PC-3 (cell line): ENCODE data around the gene GDNF. TPM values are rescaled to one million over a fixed set of nuclear protein-coding genes. Genes with fewer than 3 reads are reported as not detected.

Experiments used
- ATAC-seq: fragments of 200-7000 bp; cut with Tn5 transposase; 2 replicates; pipeline ENCODE4 v1.9.1; 2020; ENCODE audit warnings: mild to moderate bottlenecking, moderate library complexity
- BruUV-seq: library from RNA; stranded (reverse); fragments of 400-500 nt; replicated peaks from 2 replicates; lab custom pipeline; 2021; lab: Mats Ljungman, UMichigan
- CTCF ChIA-PET: fragments of 300-600 bp; sonication (Branson Sonifier 250); formaldehyde crosslinking; loops from one replicate; lab custom pipeline; 2022; ENCODE audit warnings: antibody characterized with exemption; lab: Charles Lee
- POLR2A ChIA-PET: fragments of 300-600 bp; sonication (Branson Sonifier 250); formaldehyde crosslinking; loops from one replicate; lab custom pipeline; 2022; ENCODE audit warnings: antibody characterized with exemption; ENCODE audit not compliant: unreplicated experiment; lab: Charles Lee
- DNase-seq: peaks from one replicate; pipeline ENCODE4 v3.0.0-alpha.2; 2015
- H2AFZ ChIP-seq: fragments of 300-600 bp; sonication (generic); 2 replicates; pipeline ENCODE4 v1.6.0; 2016; ENCODE audit warnings: antibody characterized with exemption, low read length
- H3F3A ChIP-seq: fragments of 300-600 bp; sonication (generic); one replicate; pipeline ENCODE4 v1.6.0; 2017; ENCODE audit warnings: antibody characterized with exemption, low read length, control low read depth, mild to moderate bottlenecking; ENCODE audit not compliant: unreplicated experiment
- H3K27ac ChIP-seq: fragments of 300-600 bp; sonication (generic); 2 replicates; pipeline ENCODE4 v1.5.1; 2016; ENCODE audit warnings: mild to moderate bottlenecking, low read length
- H3K27me3 ChIP-seq: fragments of 300-600 bp; sonication (generic); 2 replicates; pipeline ENCODE4 v1.6.1; 2016; ENCODE audit warnings: low read length, mixed read lengths
- H3K36me3 ChIP-seq: fragments of 300-600 bp; sonication (generic); 2 replicates; pipeline ENCODE4 v1.6.1; 2016; ENCODE audit warnings: low read depth, mixed run types, low read length, mixed read lengths
- H3K4me1 ChIP-seq: fragments of 300-600 bp; sonication (generic); 2 replicates; pipeline ENCODE4 v1.5.1; 2016; ENCODE audit warnings: low read length; ENCODE audit not compliant: insufficient read depth
- H3K4me2 ChIP-seq: fragments of 300-600 bp; sonication (generic); 2 replicates; pipeline ENCODE4 v1.6.0; 2016; ENCODE audit warnings: low read length
- H3K4me3 ChIP-seq: fragments of 300-600 bp; sonication (generic); 2 replicates; pipeline ENCODE4 v1.5.1; 2016; ENCODE audit warnings: mild to moderate bottlenecking, low read length, mixed read lengths
- H3K79me2 ChIP-seq: fragments of 300-600 bp; sonication (generic); 2 replicates; pipeline ENCODE4 v1.6.1; 2017; ENCODE audit warnings: low read length, mixed read lengths
- H3K9ac ChIP-seq: fragments of 300-600 bp; sonication (generic); 2 replicates; pipeline ENCODE4 v1.6.0; 2016; ENCODE audit warnings: mild to moderate bottlenecking, low read length
- H3K9me2 ChIP-seq: fragments of 300-600 bp; sonication (generic); replicated peaks from 2 replicates; pipeline ENCODE4 v1.6.1; 2016; ENCODE audit warnings: mixed run types, low read length, mixed read lengths
- H3K9me3 ChIP-seq: fragments of 300-600 bp; sonication (generic); 2 replicates; pipeline ENCODE4 v1.6.1; 2016; ENCODE audit warnings: low read length, mixed read lengths
- H4K20me1 ChIP-seq: fragments of 300-600 bp; sonication (generic); 2 replicates; pipeline ENCODE4 v1.6.1; 2016; ENCODE audit warnings: low read length, mixed read lengths
- EZH2 ChIP-seq: fragments of 300-600 bp; sonication (generic); IDR thresholded peaks from one replicate; pipeline ENCODE4 v1.6.1; 2017; ENCODE audit warnings: antibody characterized with exemption, mild to moderate bottlenecking, low read length; ENCODE audit not compliant: unreplicated experiment
- EZH2phosphoT487 ChIP-seq: fragments of 300-600 bp; sonication (generic); IDR thresholded peaks from 2 replicates; pipeline ENCODE4 v1.6.1; 2018; ENCODE audit warnings: mild to moderate bottlenecking, antibody characterized with exemption, low read length, borderline replicate concordance
- intact Hi-C: fragments of 100-400 bp; cut with micrococcal nuclease; formaldehyde crosslinking; loops from 2 replicates; pipeline ENCODE4 v1.9.0; 2023
- total RNA-seq: library from RNA; depleted of rRNA; stranded (reverse); fragments of >200 nt; gene quantifications from 2 replicates; pipeline ENCODE4 v1.2.3, GENCODE V29; 2014
- TF ChIP-seq, protein P1 (sequence below): fragments of 300-600 bp; sonication (generic); conservative IDR thresholded peaks from 2 replicates; pipeline ENCODE4 v1.5.1; 2017; ENCODE audit warnings: antibody characterized with exemption, low read depth, mild to moderate bottlenecking, low read length

GDNF gene
- total RNA-seq, 1 experiment from 2014 or later, result not detected

- Histone ChIP-seq H3K36me3 (no peaks in the 10 kb centered on the region), H2AFZ (peak overlapping the region; percentile 80), H4K20me1 (no peaks in the 10 kb centered on the region), H3K9me2 (no peaks in the 10 kb centered on the region), H3K27ac (no peak overlapping the region), H3K9me3 (no peaks in the 10 kb centered on the region), H3K4me1 (peaks cover 19% of the 10 kb centered on the region), H3K79me2 (no peaks in the 10 kb centered on the region), H3K9ac (no peak overlapping the region), H3K4me2 (peak overlapping the region; percentile 95), H3K27me3 (peaks cover 78% of the 10 kb centered on the region), H3K4me3 (peak overlapping the region; percentile 70), H3F3A (no peaks in the 10 kb centered on the region)
- DNase-seq (peak; percentile 40), ATAC-seq (peak; percentile 8; the same call in 1 of the 2 replicates)
- CTCF ChIA-PET, result interaction anchor here (0.6 kb wide), 1 partner anchor 114 kb away, joined by 3 read pairs; no protein-coding TSS in a partner anchor
- POLR2A ChIA-PET, result no interaction called here
- BruUV-seq, result no TSS peak
- TF ChIP-seq EZH2phosphoT487, result no peak
- TF ChIP-seq, protein P1, sequence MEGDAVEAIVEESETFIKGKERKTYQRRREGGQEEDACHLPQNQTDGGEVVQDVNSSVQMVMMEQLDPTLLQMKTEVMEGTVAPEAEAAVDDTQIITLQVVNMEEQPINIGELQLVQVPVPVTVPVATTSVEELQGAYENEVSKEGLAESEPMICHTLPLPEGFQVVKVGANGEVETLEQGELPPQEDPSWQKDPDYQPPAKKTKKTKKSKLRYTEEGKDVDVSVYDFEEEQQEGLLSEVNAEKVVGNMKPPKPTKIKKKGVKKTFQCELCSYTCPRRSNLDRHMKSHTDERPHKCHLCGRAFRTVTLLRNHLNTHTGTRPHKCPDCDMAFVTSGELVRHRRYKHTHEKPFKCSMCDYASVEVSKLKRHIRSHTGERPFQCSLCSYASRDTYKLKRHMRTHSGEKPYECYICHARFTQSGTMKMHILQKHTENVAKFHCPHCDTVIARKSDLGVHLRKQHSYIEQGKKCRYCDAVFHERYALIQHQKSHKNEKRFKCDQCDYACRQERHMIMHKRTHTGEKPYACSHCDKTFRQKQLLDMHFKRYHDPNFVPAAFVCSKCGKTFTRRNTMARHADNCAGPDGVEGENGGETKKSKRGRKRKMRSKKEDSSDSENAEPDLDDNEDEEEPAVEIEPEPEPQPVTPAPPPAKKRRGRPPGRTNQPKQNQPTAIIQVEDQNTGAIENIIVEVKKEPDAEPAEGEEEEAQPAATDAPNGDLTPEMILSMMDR, result peak; percentile 30; the same call in 1 of the 2 replicates
- intact Hi-C loops, result no loop called here
Measured at GRCh38 chr5:37838152-37838932, 1.5 kb downstream of the GDNF start.

GRCh38 chr5:37837414-37838032, 2.3 kb downstream of the GDNF start:
- TF ChIP-seq EZH2phosphoT487, result no peak
- TF ChIP-seq EZH2, result no peak
- TF ChIP-seq, protein P1, result peak; percentile 89
- ChIA-PET CTCF (interaction anchor here (0.9 kb wide), 1 partner anchor 128 kb away, joined by 3 read pairs; no protein-coding TSS in a partner anchor), POLR2A (no interaction called here)
- Histone ChIP-seq H3K4me2 (peak overlapping the region; percentile 95), H3K9me2 (no peaks in the 10 kb centered on the region), H3F3A (no peaks in the 10 kb centered on the region), H3K36me3 (no peaks in the 10 kb centered on the region), H3K27ac (no peak overlapping the region), H3K79me2 (no peaks in the 10 kb centered on the region), H3K4me1 (peaks cover 19% of the 10 kb centered on the region), H3K27me3 (peaks cover 85% of the 10 kb centered on the region), H2AFZ (peak overlapping the region; percentile 80), H3K9me3 (no peaks in the 10 kb centered on the region), H3K9ac (no peak overlapping the region), H3K4me3 (peak overlapping the region; percentile 70), H4K20me1 (no peaks in the 10 kb centered on the region)
- DNase-seq, result peak; percentile 84
- intact Hi-C loops, result loop anchor here (1.0 kb wide), 1 partner anchor 356 kb away; no protein-coding TSS in a partner anchor
- BruUV-seq, result no TSS peak
- peak; percentile 58 for ATAC-seq
